ENCODE results near the gene TK2.

- TF ChIP-seq CTCF (IDR thresholded peaks at IDR 0.05 in 8 of 11, conservative IDR thresholded peaks at IDR 0.05 in 3 of 11) (no peak), POLR2A (IDR thresholded peaks at IDR 0.05) (no peak), POLR2AphosphoS5 (IDR thresholded peaks at IDR 0.05) (peak in 1 of 3 donors; percentile 48)
Observed at GRCh38 chr16:66510298-66510697, 39.6 kb downstream of the TK2 start.
